GM12878 (cell line): Measurements from ENCODE around the gene C5.

Experiments used
- EZH2 ChIP-seq: IDR thresholded peaks from 2 replicates; pipeline ENCODE4 v1.6.1; 2012; ENCODE audit warnings: low read depth, mild to moderate bottlenecking, control low read depth, inconsistent platforms, low read length, borderline replicate concordance; ENCODE audit not compliant: control insufficient read depth
- FOXK2 ChIP-seq: fragments of 450-650 bp; IDR thresholded peaks from 2 replicates; pipeline ENCODE4 v1.6.1; 2017; ENCODE audit warnings: mild to moderate bottlenecking, moderate library complexity
- MTA3 ChIP-seq: IDR thresholded peaks from 2 replicates; pipeline ENCODE4 v1.6.1; 2012; ENCODE audit warnings: low read length, inconsistent platforms, borderline replicate concordance
- POLR2AphosphoS5 ChIP-seq: IDR thresholded peaks from 2 replicates; pipeline ENCODE4 v1.6.1; 2011; ENCODE audit warnings: mild to moderate bottlenecking, low read length, inconsistent platforms
- TAF1 ChIP-seq: IDR thresholded peaks from 2 replicates; pipeline ENCODE4 v1.6.1; 2011; ENCODE audit warnings: mild to moderate bottlenecking, low read depth, low read length, borderline replicate concordance
- TF ChIP-seq, protein P1 (sequence below), 3 experiments: IDR thresholded peaks in 2 of 3; conservative IDR thresholded peaks in 1 of 3; 2 replicates each; pipeline ENCODE4 v1.5.1; 2011; ENCODE audit warnings: low read depth in 3 of 3, low read length in 3 of 3, mild to moderate bottlenecking in 3 of 3, control low read depth in 2 of 3, moderate library complexity in 2 of 3, inconsistent platforms in 1 of 3, mixed read lengths in 1 of 3; ENCODE audit not compliant: control insufficient read depth in 2 of 3, insufficient read depth in 1 of 3; ENCODE audit errors: extremely low read depth in 1 of 3

GRCh38 chr9:120944948-120945347 is 105.1 kb downstream of the C5 start:
- TF ChIP-seq MTA3, result no peak
- TF ChIP-seq FOXK2, result no peak
- TF ChIP-seq, protein P1, sequence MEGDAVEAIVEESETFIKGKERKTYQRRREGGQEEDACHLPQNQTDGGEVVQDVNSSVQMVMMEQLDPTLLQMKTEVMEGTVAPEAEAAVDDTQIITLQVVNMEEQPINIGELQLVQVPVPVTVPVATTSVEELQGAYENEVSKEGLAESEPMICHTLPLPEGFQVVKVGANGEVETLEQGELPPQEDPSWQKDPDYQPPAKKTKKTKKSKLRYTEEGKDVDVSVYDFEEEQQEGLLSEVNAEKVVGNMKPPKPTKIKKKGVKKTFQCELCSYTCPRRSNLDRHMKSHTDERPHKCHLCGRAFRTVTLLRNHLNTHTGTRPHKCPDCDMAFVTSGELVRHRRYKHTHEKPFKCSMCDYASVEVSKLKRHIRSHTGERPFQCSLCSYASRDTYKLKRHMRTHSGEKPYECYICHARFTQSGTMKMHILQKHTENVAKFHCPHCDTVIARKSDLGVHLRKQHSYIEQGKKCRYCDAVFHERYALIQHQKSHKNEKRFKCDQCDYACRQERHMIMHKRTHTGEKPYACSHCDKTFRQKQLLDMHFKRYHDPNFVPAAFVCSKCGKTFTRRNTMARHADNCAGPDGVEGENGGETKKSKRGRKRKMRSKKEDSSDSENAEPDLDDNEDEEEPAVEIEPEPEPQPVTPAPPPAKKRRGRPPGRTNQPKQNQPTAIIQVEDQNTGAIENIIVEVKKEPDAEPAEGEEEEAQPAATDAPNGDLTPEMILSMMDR (IDR thresholded peaks at IDR 0.05 in 2 of 3, conservative IDR thresholded peaks at IDR 0.05 in 1 of 3; ENCODE audit: control insufficient read depth in 2 of 3, extremely low read depth in 1 of 3, insufficient read depth in 1 of 3, low read depth in 3 of 3, low read length in 3 of 3), result no peak
- no peak for TF ChIP-seq TAF1
- TF ChIP-seq POLR2AphosphoS5, result no peak
- no peak for TF ChIP-seq EZH2
